Activated effector memory CD4-positive, alpha-beta T cell treated with anti-CD3 and anti-CD28 coated beads, Interleukin-2, amount 50 U/mL, for 16 hours (primary cell): Measurements from ENCODE around the gene SLC26A11.
"Not testable (repeated sequence)": the region's sequence is repeated elsewhere in the genome, so short reads cannot be mapped to it uniquely, and the experiment has no call there.

Source experiments
- DNase-seq: peaks from one replicate; pipeline ENCODE4 v3.0.0-alpha.2; 2020

SLC26A11 gene

GRCh38 chr17:80219763-80220053 lies 519 bp upstream of the SLC26A11 start:
- DNase-seq = no peak

- DNase-seq = no peak
Measured at GRCh38 chr17:80220736-80221215, 549 bp downstream of the SLC26A11 start.

DNA sequence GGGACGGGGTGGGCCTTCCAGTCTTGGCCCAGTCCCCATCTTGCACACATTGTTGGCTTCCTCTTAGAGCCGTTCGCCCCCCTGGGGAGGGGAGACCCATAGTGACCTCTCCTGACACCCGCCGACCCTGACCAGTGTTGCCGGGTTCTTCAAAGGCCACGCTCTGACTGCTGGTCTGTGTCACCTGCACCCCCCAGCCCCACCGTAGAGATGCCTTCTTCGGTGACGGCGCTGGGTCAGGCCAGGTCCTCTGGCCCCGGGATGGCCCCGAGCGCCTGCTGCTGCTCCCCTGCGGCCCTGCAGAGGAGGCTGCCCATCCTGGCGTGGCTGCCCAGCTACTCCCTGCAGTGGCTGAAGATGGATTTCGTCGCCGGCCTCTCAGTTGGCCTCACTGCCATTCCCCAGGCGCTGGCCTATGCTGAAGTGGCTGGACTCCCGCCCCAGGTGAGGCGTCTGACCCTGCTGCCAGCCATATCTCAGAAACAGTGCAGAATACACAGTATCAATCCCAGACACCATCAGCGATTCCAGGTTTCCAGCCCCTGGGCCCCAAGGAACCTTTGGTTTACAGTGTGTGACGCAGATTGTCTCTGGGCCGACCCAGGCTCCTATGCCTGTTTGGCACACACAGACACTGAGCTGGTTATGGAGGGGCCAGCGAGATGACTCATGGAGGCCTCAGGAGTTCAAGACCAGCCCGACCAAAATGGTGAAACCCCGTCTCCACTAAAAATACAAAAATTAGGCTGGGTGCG lies 1.3 kb downstream of the SLC26A11 start:
- no peak for DNase-seq

GRCh38 chr17:80222376-80223141 lies 2.3 kb downstream of the SLC26A11 start:
- DNase-seq = no peak

DNA sequence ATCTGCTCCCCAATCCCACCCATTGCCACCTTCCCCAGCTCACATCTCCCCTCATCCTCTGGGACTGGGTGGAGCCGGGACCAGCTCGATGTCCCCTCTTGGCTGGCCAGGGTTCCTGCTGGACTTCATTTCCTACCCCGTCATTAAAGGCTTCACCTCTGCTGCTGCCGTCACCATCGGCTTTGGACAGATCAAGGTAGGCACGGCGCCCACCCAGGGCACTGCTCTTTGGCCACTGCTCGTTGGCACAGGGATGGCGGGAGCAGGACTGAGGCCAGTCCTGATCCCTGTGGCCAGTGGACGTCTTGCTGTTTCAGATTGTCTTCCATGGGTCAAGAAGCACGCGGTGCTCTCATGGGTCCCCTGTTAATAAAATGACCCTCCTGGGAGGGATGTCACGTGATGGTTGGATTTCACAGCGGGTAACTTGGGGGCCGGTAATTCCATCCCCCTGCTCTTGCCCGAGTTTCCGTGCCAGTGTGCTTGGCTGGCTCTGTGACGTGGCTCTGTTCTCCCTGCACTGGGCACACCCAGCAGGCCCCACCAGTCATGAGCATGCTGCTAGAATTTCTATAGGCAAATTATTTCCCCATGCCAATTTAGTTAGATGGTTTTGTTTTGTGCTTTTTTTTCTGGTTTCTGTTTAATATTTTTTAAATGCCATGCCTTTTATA lies 3.1 kb downstream of the SLC26A11 start:
- no peak for DNase-seq

GRCh38 chr17:80223838-80224497 lies 3.7 kb downstream of the SLC26A11 start:
- DNase-seq = no peak

DNA sequence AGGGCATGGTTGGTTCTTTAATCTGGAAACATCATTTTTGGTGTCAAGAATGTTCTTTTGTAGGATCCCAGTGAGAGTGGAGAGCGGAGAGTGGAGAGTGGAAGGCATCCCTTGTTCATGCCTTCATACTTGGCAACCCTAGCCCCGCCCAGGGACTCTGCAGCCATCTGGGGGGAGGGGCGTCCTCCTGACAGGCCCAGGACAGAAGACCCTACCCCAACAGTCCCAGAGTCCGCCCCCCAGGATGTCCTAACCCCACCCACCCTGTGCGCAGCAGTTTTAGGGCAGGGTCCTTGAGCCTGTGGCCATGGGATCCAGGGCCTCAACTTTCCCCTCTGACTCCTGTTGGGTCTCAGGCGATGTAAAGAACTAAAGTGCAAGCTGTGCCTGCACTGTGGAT lies 4.5 kb downstream of the SLC26A11 start:
- DNase-seq = no peak

GRCh38 chr17:80225230-80225629 lies 5.0 kb downstream of the SLC26A11 start:
- no peak for DNase-seq

DNA sequence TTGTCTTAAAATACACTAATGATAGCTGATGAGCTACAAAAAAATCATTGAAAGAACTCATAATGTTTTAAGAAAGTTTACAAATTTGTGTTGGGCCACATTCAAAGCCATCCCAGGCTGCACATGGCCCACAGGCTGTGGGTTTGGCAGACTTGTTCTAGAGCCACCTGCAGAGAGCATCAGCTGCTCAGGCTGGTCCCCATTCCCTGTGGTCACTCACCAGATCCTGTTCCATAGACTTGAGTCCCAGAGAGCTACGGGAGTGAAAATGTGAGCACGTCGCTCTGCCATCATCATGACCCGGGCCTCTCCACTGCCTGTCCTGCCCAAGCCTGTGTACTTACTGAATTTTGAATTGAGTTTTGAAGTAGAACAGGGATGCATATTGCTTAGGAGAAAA lies 6.9 kb downstream of the SLC26A11 start:
- DNase-seq = no peak

GRCh38 chr17:80227666-80228065 lies 7.4 kb downstream of the SLC26A11 start:
- DNase-seq = no peak

GRCh38 chr17:80228477-80228876 lies 8.2 kb downstream of the SLC26A11 start:
- DNase-seq = no peak

DNA sequence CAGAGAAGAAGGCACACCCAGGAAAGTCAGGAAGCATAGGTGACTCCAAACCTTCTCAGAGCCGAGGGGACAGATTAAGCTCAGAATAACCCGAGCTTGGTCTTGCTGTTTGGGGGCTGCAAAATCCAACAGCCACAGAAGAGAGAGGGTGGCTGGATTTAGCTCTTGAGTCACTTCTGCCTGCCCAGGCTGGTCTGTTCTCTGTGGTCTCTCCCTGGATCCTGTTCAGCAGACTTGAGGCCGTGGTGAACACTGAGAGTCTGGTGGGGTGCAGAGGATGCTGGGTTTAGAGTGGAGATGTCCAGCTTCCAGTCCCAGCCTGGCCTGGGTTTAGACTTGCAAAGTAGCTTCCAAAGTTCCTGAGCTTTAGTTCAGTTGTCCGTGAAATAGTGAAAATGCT lies 8.8 kb downstream of the SLC26A11 start:
- no peak for DNase-seq

GRCh38 chr17:80232438-80232837 lies 12.2 kb downstream of the SLC26A11 start:
- no peak for DNase-seq

GRCh38 chr17:80233202-80233601 lies 13.0 kb downstream of the SLC26A11 start:
- no peak for DNase-seq

- DNase-seq = no peak
Measured at GRCh38 chr17:80236911-80237310, 16.7 kb downstream of the SLC26A11 start.

GRCh38 chr17:80237386-80237785 lies 17.2 kb downstream of the SLC26A11 start:
- DNase-seq = no peak

DNA sequence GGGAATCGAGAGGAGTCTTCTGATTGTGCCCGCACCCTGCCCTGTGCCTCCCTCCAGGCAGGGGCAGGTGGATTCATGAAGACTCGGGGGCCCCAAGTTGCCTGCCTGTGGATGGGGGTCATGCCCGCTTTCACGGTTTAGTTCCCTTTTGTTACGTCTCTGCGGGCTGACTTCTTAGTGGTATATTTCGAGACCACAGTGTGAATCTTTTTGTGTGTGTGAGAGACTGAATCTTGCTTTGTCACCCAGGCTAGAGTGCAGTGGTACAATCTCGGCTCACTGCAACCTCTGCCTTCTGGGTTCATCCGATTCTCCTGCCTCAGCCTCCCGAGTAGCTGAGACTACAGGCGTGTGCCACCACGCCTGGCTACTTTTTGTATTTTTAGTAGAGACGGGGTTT lies 22.3 kb downstream of the SLC26A11 start:
- DNase-seq = no peak

DNA sequence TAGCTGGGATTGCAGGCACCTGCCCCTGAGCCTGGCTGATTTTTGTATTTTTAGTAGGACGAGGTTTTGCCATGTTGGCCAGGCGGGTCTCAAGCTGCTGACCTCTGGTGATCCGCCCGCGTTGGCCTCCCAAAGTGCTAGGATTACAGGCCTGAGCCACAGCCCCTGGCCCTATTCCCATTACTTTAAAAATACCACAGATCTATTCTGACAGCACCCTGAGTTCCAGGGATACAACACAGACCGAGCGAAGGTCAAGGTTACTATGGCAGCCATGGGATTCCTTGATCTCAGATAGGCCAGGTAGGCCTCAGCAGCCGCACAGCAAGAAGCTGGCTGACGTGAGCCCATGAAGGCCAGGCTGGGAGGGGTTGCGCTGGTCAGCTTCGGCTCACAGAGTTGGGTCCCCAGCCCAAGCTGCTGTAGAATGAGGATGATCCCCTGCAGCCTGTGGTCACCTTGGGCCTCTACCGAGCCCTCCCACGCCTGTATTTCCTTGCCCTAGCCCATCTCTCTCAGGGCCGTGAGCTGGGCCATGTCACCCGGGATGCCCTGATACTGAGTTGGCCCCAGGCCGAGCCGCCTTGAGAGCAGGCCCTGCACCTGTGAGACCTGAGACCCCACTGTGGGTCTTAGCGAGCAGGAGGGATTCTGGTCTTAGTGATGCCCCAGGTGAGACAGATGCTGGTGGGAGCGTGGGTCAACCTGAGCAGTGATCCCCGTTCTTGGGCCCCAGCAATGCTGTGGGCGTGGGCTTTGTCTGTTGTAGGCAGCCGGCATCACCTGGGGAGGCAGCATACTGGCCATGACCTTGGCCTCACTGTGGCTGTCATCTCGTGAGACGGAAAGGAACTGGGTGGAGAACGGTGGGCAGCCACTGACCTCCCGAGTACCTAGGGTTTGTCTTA lies 23.6 kb downstream of the SLC26A11 start:
- no peak for DNase-seq

- DNase-seq = not testable (repeated sequence)
Measured at GRCh38 chr17:80244448-80244847, 24.2 kb downstream of the SLC26A11 start.

GRCh38 chr17:80244871-80245509 lies 24.8 kb downstream of the SLC26A11 start:
- DNase-seq = no peak

- no peak for DNase-seq
Measured at GRCh38 chr17:80245566-80246265, 25.5 kb downstream of the SLC26A11 start.
